A673 (cell line): ENCODE results near the gene PCDHGA6.

ENCODE experiments used
- CTCF ChIP-seq: fragments of 300-800, 200-600 bp; sonication (generic); conservative IDR thresholded peaks from 2 replicates; pipeline ENCODE4 v1.5.1; 2017; ENCODE audit warnings: low read depth, mild to moderate bottlenecking, antibody characterized with exemption, low read length, moderate library complexity, mixed read lengths
- EZH2 ChIP-seq: fragments of 200-600 bp; sonication (generic); IDR thresholded peaks from 2 replicates; pipeline ENCODE4 v1.6.1; 2017; ENCODE audit warnings: borderline replicate concordance, low read depth, mild to moderate bottlenecking, mixed read lengths, antibody characterized with exemption, low read length; ENCODE audit not compliant: poor library complexity, severe bottlenecking

- TF ChIP-seq CTCF = no peak
- TF ChIP-seq EZH2 = no peak
These were observed 15.7 kb downstream of the PCDHGA6 start for GRCh38 chr5:141389153-141390042.
